SK-N-MC (cell line): ENCODE results near the gene PIGR.

ENCODE experiments used
- EZH2 ChIP-seq: fragments of 200-600 bp; sonication (generic); IDR thresholded peaks from one replicate; pipeline ENCODE4 v1.6.1; 2017; ENCODE audit warnings: antibody characterized with exemption
- POLR2AphosphoS5 ChIP-seq: IDR thresholded peaks from 2 replicates; pipeline ENCODE4 v1.6.1; 2012; ENCODE audit warnings: mild to moderate bottlenecking, low read depth, low read length, borderline replicate concordance

- no peak for TF ChIP-seq POLR2AphosphoS5
- TF ChIP-seq EZH2: no peak
Measured at GRCh38 chr1:206918076-206918475, 28.2 kb downstream of the PIGR start.
